RWPE1 (cell line): ENCODE results near the gene HSPBP1.

Experiments
- CTCF ChIA-PET: fragments of 350-600 bp; sonication (Branson Sonifier 250); formaldehyde crosslinking; extraction: SDS; loops from one replicate; lab custom pipeline; 2021; lab: Yijun Ruan, JAX
- POLR2A ChIA-PET: fragments of 400-600 bp; formaldehyde crosslinking; extraction: SDS; loops from one replicate; lab custom pipeline; 2020; ENCODE audit warnings: antibody characterized with exemption; ENCODE audit not compliant: low non-redundant PET; lab: Yijun Ruan, JAX
- DNase-seq: peaks from one replicate; pipeline ENCODE4 v3.0.0; 2012; ENCODE audit warnings: low spot score
- H3K27ac ChIP-seq: fragments of 450-650 bp; 2 replicates; pipeline ENCODE4 v1.5.1; 2017
- TF ChIP-seq, protein P1 (sequence below): fragments of 450-650 bp; conservative IDR thresholded peaks from 2 replicates; pipeline ENCODE4 v1.5.1; 2017; ENCODE audit warnings: low read depth, mild to moderate bottlenecking

The HSPBP1 gene

DNA sequence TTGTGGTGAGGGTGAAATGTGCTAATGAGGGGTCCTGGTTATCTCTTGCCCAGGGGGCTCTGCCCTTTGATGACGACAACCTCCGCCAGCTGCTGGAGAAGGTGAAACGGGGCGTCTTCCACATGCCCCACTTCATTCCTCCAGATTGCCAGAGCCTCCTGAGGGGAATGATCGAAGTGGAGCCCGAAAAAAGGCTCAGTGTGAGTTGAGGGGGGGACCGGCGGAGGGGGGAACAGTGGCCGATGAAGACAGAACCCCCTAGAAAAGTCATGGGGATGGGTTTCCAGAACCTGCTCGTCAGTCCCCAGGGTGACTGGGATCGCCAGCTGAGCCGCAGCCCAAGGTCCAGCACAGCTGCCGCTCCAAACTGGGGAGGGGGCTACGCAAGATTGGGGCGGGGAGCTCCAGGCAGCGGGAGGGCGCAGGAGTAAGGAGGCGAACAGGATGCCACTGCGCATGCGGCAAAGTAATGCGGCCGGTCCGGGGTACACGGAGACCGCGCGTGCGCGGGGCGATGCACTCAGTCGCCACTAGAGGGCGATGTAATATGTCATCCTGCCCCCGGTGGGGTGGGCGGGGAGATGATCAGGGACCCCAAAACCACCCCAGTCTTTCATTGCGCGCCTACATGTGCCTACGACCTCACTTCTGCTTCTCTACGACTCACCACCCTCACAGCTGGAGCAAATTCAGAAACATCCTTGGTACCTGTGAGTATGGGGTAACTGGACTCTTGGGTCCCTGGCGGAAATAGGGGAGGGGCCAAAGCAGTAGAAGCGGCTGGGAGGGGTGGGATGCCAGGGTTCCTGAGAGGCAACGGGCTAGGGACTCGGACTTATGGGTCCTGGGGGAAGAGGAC is 21.8 kb upstream of the HSPBP1 start:
- H3K27ac ChIP-seq: peak overlapping the region; percentile 54
- DNase-seq: peak; percentile 98
- ChIA-PET POLR2A (interaction anchor here (0.9 to 1.0 kb wide), 2 partner anchors 38 to 82 kb away, joined by 4 to 9 read pairs; partner anchors contain the start of genes KMT5C and TMEM238), CTCF (interaction anchor here (0.6 to 3.4 kb wide), 25 partner anchors 10 to 285 kb away, joined by 3 to 21 read pairs (median 3); partner anchors contain the start of genes GARIN5B, KMT5C, TMEM190 and TMEM238)
- TF ChIP-seq, protein P1, sequence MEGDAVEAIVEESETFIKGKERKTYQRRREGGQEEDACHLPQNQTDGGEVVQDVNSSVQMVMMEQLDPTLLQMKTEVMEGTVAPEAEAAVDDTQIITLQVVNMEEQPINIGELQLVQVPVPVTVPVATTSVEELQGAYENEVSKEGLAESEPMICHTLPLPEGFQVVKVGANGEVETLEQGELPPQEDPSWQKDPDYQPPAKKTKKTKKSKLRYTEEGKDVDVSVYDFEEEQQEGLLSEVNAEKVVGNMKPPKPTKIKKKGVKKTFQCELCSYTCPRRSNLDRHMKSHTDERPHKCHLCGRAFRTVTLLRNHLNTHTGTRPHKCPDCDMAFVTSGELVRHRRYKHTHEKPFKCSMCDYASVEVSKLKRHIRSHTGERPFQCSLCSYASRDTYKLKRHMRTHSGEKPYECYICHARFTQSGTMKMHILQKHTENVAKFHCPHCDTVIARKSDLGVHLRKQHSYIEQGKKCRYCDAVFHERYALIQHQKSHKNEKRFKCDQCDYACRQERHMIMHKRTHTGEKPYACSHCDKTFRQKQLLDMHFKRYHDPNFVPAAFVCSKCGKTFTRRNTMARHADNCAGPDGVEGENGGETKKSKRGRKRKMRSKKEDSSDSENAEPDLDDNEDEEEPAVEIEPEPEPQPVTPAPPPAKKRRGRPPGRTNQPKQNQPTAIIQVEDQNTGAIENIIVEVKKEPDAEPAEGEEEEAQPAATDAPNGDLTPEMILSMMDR: peak; percentile 93

DNA sequence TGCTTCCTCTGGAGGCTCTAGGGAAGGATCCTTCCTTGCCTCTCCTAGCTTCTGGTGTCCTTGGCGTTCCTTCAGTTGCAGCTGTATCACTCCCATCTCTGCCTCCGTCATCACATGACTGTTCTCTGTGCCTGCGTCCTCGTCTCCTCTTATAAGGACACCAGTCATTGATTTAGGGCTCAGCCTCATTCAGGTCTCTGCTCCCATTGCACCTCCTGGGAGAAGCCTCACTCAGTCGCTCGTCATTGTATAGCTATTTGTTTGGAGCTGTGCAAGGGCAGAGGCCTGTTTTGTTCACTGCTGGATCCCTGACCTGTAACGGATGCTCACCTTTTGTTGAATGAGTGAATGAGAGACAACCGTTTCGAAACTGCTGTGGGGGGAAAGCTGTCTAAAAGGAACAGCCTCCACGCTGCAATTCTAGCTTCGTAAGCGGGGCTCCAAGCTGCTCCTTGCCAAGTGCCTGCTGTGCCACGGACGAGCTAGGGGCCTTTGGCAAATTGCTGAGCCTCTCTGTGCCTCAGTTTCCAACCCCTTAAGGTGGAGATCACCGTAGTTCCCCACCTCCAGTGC is 21.1 kb upstream of the HSPBP1 start:
- DNase-seq: no peak
- TF ChIP-seq, protein P1: no peak
- CTCF ChIA-PET: interaction anchor here (0.6 to 3.4 kb wide), 17 partner anchors 9 to 231 kb away, joined by 3 to 21 read pairs (median 3); partner anchors contain the start of gene TMEM238
- POLR2A ChIA-PET: interaction anchor here (0.9 kb wide), 1 partner anchor 83 kb away, joined by 9 read pairs; the partner anchor contains the start of gene TMEM238
- H3K27ac ChIP-seq: peak overlapping the region; percentile 54

DNA sequence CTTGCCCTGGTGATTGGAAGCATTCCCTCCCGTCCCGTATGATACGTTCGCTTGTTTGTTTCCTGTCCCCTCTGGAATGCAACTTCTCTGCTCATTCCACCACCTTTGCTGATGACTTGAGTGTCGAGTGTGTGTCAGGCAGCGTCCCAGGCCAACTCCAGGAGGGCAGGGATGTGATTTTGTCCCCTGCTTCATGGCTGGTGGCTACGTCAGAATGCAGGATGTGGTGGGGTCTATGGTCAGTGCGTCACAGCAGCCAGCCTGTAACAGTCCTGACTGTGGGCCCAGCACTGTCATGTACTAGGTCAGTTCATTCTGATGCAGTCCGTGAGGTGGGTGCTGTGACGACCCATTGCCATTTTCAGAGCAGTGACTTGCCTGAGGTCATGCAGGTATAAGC is 20.1 kb upstream of the HSPBP1 start:
- POLR2A ChIA-PET: no interaction called here
- no peak for DNase-seq

DNA sequence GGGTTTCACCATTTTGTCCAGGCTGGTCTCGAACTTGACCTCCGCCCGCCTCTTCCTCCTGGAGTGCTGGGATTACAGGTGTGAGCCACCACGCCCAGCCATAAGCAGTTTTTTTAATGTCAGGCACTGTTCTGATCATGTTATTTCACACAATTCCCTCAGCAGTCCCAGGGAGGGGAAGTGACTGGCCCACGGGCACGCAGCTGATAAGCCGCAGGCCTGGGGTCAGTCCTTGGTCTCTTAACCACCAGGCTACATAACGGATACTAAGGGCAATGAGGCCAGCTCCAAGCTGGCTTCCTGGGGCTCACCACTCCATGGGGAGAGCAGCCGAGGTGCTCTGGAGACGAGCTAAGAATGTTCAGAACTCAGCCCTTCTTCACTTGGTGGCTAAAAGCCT is 17.4 kb upstream of the HSPBP1 start:
- H3K27ac ChIP-seq: no peak overlapping the region
- POLR2A ChIA-PET: no interaction called here
- TF ChIP-seq, protein P1: no peak
- DNase-seq: no peak
- CTCF ChIA-PET: interaction anchor here (1.1 to 1.3 kb wide), 2 partner anchors 15 to 86 kb away, joined by 3 read pairs; no protein-coding TSS in a partner anchor

More for the DNA sequence above, 20.1 kb upstream of the HSPBP1 start:
- no peak overlapping the region for H3K27ac ChIP-seq
- CTCF ChIA-PET: interaction anchor here (3.4 kb wide), 1 partner anchor 84 kb away, joined by 21 read pairs; the partner anchor contains the start of gene TMEM238
- TF ChIP-seq, protein P1: no peak

DNA sequence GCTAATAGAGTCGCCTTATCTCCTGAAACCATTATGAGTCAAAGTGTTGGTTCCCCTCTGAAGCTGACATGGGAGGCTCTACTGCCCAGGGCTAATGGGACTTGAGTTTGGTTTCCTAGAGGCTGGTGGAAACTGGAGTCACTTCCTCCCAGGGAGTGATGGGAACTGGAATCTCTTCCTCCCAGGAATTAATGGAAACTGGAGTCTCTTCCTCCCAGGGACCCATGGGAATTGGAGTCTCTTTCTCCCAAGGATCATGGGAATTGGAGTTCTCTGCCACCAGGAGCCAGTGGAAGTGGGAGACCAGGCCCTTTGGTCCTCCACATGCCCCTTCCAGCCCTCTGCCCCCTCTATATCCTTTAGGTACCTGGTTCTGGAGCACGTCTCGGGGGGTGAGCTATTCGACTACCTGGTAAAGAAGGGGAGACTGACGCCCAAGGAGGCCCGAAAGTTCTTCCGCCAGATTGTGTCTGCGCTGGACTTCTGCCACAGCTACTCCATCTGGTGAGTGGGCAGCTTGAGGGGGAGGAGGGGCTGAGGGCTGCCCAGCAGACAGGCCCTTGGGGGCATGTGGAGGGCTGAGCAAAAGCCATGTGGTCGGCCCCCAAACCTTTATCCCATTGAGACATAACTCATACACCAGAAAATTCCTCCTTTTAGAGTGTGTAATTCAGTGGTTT is 9.3 kb upstream of the HSPBP1 start:
- H3K27ac ChIP-seq: peak overlapping the region; percentile 39
- ChIA-PET CTCF (interaction anchor here (0.6 kb wide), 1 partner anchor 12 kb away, joined by 4 read pairs; no protein-coding TSS in a partner anchor), POLR2A (no interaction called here)
- TF ChIP-seq, protein P1: no peak
- no peak for DNase-seq
